ENCODE measurements around the gene GAN.

Gene GAN

GRCh38 chr16:81360135-81360534, 45.4 kb downstream of the GAN start:
- DNase-seq = no peak

GRCh38 chr16:81365731-81366130, 51.0 kb downstream of the GAN start:
- DNase-seq = no peak

GRCh38 chr16:81366316-81366932, 51.7 kb downstream of the GAN start:
- DNase-seq = no peak

- no peak for DNase-seq
These were observed 53.1 kb downstream of the GAN start for GRCh38 chr16:81367821-81368220.

- no peak for DNase-seq
These were observed 55.2 kb downstream of the GAN start for GRCh38 chr16:81369888-81370504.

GRCh38 chr16:81371106-81371505, 56.3 kb downstream of the GAN start:
- no peak for DNase-seq

- DNase-seq = no peak
These were observed 59.8 kb downstream of the GAN start for GRCh38 chr16:81374550-81374949.

GRCh38 chr16:81376880-81377279, 62.1 kb downstream of the GAN start:
- DNase-seq = no peak

GRCh38 chr16:81378049-81378448, 63.3 kb downstream of the GAN start:
- DNase-seq = no peak

- DNase-seq = no peak
These were observed 66.2 kb downstream of the GAN start for GRCh38 chr16:81380932-81381331.

- no peak for DNase-seq
These were observed 69.2 kb downstream of the GAN start for GRCh38 chr16:81384006-81384405.

GRCh38 chr16:81385031-81385756, 70.4 kb downstream of the GAN start:
- no peak for DNase-seq

GRCh38 chr16:81388357-81388756, 73.6 kb downstream of the GAN start:
- DNase-seq = no peak

GRCh38 chr16:81390840-81391239, 76.1 kb downstream of the GAN start:
- no peak for DNase-seq

GRCh38 chr16:81392011-81392410, 77.2 kb downstream of the GAN start:
- DNase-seq = no peak

GRCh38 chr16:81394416-81394815, 79.7 kb downstream of the GAN start:
- DNase-seq = no peak

GRCh38 chr16:81394966-81395655, 80.3 kb downstream of the GAN start:
- no peak for DNase-seq

GRCh38 chr16:81397058-81397878, 82.5 kb downstream of the GAN start:
- no peak for DNase-seq

GRCh38 chr16:81397879-81398520, 83.2 kb downstream of the GAN start:
- no peak for DNase-seq

- DNase-seq = no peak
These were observed 85.1 kb downstream of the GAN start for GRCh38 chr16:81399909-81400308.

GRCh38 chr16:81401035-81401950, 86.5 kb downstream of the GAN start:
- DNase-seq = no peak

All from DMS79 (cell line).